ENCODE data around the gene SOCS7. TPM values are rescaled to one million over a fixed set of nuclear protein-coding genes. Genes with fewer than 3 reads are reported as not detected.

SOCS7 gene
- total RNA-seq, 2 donors from 2014 or later: 14.6 to 61.9 TPM

DNA sequence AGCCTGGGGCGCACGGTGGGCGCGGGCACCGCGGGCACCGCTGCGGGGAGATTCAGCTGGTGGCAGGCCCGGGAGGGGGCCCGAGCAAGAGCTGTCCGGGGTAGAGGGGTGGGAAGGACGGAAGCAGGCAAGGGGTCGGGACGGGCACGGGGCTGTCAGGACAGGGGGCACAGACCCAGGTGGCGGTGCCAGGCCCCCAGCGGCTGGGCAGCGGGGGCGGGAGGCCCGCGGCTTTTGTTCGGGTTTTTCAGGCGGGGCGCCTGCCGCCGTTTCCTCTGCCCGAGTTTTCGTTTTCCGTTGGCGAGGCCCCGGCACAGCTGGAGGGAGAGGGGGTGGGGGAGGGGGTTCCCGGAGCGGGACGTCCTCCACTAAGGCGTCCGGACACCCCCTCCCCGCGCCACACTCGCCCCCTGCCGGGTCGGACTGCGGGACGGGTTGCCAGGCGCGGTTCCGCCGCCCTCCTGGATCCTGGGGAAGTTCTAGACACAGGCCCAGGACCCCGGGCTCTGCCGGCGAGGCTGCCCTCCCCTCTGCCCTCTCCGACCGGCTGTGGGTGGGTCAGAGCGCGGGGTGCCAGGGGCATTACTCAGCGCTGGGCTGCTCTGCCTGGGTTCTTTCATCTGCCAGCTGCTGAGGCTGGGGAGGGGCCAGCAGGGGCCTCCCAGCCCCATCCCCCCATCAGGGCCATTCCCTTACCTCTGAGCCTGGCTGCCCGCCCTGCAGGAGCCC is 77.2 kb downstream of the SOCS7 start:
- H3K4me3 ChIP-seq: peak overlapping the region; percentile 76 to 78
- H3K9me3 ChIP-seq: no peaks in the 10 kb centered on the region
- intact Hi-C loops (cut with DNase I): no loop called here
- TF ChIP-seq POLR2AphosphoS5 (IDR thresholded peaks at IDR 0.05): no peak
- peak; percentile 43 for TF ChIP-seq POLR2A (IDR thresholded peaks at IDR 0.05)
- TF ChIP-seq CTCF (IDR thresholded peaks at IDR 0.05): no peak
- peaks cover 4% of the 10 kb centered on the region for H3K4me1 ChIP-seq (replicated peaks)
- no peak for DNase-seq (ENCODE audit: low spot score)
- H3K36me3 ChIP-seq: no peaks in the 10 kb centered on the region
- WGBS: 1% methylated on average over 43 of the region's 56 CpGs
- peak overlapping the region; percentile 79 to 86 for H3K27ac ChIP-seq
- no peaks in the 10 kb centered on the region for H3K27me3 ChIP-seq (replicated peaks; ENCODE audit: insufficient read depth)

DNA sequence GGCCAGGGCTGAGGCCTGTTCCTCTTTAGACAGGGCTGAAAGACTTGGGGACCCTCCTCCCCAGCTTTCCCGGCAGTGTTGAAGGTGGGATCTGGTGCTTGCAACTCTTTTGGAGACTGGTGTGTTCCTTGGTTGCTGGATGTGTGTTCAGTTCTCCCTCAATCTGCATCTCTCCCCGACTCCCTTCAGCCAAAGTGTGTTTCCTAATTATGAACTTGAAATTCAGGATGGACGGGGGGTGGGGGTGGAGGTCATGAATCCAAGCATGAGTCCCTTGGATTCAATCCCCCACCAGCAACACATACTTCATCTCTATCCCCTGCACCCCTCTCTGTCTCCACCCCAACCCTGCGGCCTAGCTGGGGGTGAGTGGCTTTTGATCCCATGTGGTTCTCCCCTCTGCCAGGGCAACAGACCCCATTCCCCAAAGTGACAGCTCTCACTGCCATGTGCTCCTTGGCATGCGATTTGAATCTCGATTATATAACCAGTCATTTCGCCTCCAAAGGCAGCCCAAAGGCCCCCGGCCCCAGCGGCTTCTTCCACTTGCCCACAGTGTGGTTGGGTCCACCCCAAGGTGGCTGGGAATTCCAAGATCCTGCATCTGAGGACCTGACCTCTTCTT is 77.9 kb downstream of the SOCS7 start:
- intact Hi-C loops (cut with DNase I): no loop called here
- H3K4me3 ChIP-seq: peak overlapping the region in 1 of 2 donors; percentile 78
- WGBS: 60% methylated on average over 9 of the region's 9 CpGs
- TF ChIP-seq POLR2A (IDR thresholded peaks at IDR 0.05) (no peak), POLR2AphosphoS5 (IDR thresholded peaks at IDR 0.05) (no peak), CTCF (IDR thresholded peaks at IDR 0.05) (no peak)
- no peaks in the 10 kb centered on the region for H3K36me3 ChIP-seq
- H3K4me1 ChIP-seq (replicated peaks): peaks cover 4% of the 10 kb centered on the region
- no peak for DNase-seq (ENCODE audit: low spot score)
- H3K27me3 ChIP-seq (replicated peaks; ENCODE audit: insufficient read depth): no peaks in the 10 kb centered on the region
- peak overlapping the region; percentile 79 to 86 for H3K27ac ChIP-seq
- no peaks in the 10 kb centered on the region for H3K9me3 ChIP-seq

GRCh38 chr17:38430316-38430715 is 78.7 kb downstream of the SOCS7 start:
- no peak for TF ChIP-seq POLR2AphosphoS5 (IDR thresholded peaks at IDR 0.05)
- no peak for TF ChIP-seq CTCF (IDR thresholded peaks at IDR 0.05)
- no peak for TF ChIP-seq POLR2A (IDR thresholded peaks at IDR 0.05)
- intact Hi-C loops (cut with DNase I): no loop called here
- H3K36me3 ChIP-seq: no peaks in the 10 kb centered on the region
- H3K4me1 ChIP-seq (replicated peaks): peaks cover 4% of the 10 kb centered on the region
- DNase-seq (ENCODE audit: low spot score): no peak
- WGBS: 25% methylated on average over 3 of the region's 3 CpGs
- H3K9me3 ChIP-seq: no peaks in the 10 kb centered on the region
- no peak overlapping the region for H3K4me3 ChIP-seq
- H3K27me3 ChIP-seq (replicated peaks; ENCODE audit: insufficient read depth): no peaks in the 10 kb centered on the region
- no peak overlapping the region for H3K27ac ChIP-seq

DNA sequence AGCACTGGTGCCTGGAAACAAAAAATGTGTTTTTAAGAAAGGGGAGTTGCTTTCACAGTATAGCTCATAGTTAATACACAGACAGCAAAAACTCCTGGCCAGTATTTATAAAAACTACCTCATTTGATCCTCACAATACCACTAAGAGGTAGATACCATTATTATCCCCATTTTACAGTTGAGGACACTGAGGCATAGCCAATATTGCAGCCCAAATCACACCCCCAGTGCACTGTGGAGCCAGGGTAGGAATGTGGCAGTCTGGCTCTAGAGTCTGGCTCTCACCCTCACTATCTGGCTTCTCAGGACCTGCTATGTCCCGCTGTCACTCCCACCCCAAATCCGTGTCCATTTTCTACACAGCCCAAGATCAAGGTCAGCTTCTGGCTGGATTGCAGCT is 79.2 kb downstream of the SOCS7 start:
- H3K4me1 ChIP-seq (replicated peaks): peaks cover 4% of the 10 kb centered on the region
- no peak overlapping the region for H3K27ac ChIP-seq
- no peak for TF ChIP-seq POLR2AphosphoS5 (IDR thresholded peaks at IDR 0.05)
- no peak for DNase-seq (ENCODE audit: low spot score)
- 86% methylated on average over 2 of the region's 2 CpGs for WGBS
- H3K4me3 ChIP-seq: no peak overlapping the region
- no peaks in the 10 kb centered on the region for H3K9me3 ChIP-seq
- H3K27me3 ChIP-seq (replicated peaks; ENCODE audit: insufficient read depth): no peaks in the 10 kb centered on the region
- intact Hi-C loops (cut with DNase I): no loop called here
- no peaks in the 10 kb centered on the region for H3K36me3 ChIP-seq

DNA sequence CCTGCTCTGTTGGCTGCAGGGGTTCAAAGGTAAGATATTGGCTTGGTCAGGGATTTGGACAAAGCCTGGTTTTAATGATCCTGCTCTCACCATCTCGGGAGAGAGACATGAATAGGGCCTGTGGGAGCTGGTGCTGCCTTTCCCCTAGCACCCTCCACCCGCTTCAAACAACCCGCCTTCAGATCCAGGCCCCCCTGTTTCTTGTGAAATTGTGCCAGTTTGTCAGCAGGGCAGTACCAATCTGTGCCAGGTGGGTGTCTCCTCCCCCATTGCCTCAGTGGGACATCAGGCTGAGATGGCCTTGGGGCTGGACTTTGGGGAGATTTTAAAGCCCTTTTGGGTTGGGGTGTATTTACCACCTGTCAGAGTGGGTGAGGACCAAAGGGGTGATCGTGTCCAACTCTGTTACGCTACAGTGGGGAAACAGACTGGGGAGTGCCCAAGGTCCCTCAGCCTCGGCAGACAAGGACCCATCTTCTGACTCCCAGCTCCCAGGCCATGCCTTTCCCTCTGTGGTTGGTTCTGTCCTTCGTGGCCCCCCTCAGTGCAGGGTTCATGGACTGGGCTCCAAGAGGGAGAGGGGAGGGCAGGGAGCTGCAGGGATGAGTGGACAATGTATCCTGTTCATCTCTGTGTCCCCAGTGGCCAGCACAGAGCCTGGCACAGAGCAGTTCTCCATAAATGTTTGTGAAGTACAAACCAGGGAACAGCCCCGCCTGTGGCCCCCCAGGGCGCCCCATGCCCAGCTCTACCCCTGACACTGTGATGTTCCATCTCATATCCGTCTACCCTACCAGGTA is 79.9 kb downstream of the SOCS7 start:
- Histone ChIP-seq H3K36me3 (no peaks in the 10 kb centered on the region), H3K4me3 (no peak overlapping the region), H3K4me1 (replicated peaks) (peaks cover 4% of the 10 kb centered on the region), H3K27ac (no peak overlapping the region), H3K27me3 (replicated peaks; ENCODE audit: insufficient read depth) (no peaks in the 10 kb centered on the region), H3K9me3 (no peaks in the 10 kb centered on the region)
- TF ChIP-seq CTCF (IDR thresholded peaks at IDR 0.05): no peak
- TF ChIP-seq POLR2AphosphoS5 (IDR thresholded peaks at IDR 0.05): no peak
- no peak for TF ChIP-seq POLR2A (IDR thresholded peaks at IDR 0.05)
- 86% methylated on average over 10 of the region's 10 CpGs for WGBS
- no peak for DNase-seq (ENCODE audit: low spot score)
- intact Hi-C loops (cut with DNase I): no loop called here

All from prostate gland (tissue), 2 donors.